ENCODE results near the gene SCOC.
A peak's percentile ranks its signal among the peaks of the same experiment; 100 is the strongest.

Gene SCOC

DNA sequence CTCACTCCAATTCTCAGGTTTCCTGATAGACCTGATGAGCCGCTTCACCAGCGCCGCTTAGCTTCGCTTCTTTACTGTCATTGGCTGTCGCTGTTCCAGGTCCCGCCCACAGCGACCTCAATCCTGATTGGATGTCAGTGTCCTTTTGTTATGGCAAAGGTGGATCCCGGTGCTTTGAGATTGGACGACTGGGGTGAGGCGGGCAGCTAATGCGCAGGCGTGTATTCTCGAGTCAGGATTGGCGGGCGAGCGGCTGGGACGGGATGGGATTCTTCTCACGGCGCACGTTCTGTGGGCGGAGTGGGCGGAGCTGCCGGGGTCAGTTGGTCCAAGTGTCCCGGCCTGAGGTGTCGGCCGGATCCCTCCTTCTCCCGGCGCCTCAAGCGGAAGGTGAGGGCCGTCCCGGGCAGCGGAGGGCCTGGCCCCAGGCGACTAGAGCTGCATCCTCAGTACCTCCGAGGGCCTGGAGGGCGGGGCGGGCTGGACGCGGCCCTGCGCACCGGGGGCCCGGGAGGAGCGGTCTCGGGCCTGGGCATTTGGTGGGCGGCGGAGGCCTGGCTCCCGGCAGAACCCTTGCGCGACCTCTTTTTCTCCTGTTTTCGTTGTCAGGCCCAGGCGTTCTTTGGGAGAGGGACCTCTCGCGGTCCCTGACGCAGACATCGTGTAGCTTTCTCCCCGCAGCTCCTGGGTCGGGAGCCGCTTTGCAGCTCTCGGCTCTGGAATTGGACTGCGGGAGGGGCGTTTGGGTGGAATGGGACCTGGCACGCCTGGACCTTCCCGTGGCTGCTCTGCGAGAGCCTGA, at the start of gene SCOC:
Gene SCOC (plus strand): TSS at position 319 of the 802 bp plus-strand sequence. CDS start 5,525 bp downstream, outside the sequence.
- no peaks in the 10 kb centered on the region for H3K9me3 Mint-ChIP-seq
- peaks cover 25% of the 10 kb centered on the region for H3K4me1 Mint-ChIP-seq
- CTCF ChIA-PET, result interaction anchor here (0.6 to 4.5 kb wide), 9 partner anchors 9 to 791 kb away, joined by 3 to 39 read pairs (median 3); partner anchors contain the start of genes CLGN and ELMOD2
- H3K4me3 Mint-ChIP-seq, result no peak within 1 kb of the TSS
- H3K36me3 Mint-ChIP-seq, result no peaks in the 10 kb centered on the region
- no peaks in the 10 kb centered on the region for H3K27me3 Mint-ChIP-seq
- DNase-seq, result peak; percentile 99
- H3K27ac Mint-ChIP-seq, result peak within 1 kb of the TSS; percentile 31

DNA sequence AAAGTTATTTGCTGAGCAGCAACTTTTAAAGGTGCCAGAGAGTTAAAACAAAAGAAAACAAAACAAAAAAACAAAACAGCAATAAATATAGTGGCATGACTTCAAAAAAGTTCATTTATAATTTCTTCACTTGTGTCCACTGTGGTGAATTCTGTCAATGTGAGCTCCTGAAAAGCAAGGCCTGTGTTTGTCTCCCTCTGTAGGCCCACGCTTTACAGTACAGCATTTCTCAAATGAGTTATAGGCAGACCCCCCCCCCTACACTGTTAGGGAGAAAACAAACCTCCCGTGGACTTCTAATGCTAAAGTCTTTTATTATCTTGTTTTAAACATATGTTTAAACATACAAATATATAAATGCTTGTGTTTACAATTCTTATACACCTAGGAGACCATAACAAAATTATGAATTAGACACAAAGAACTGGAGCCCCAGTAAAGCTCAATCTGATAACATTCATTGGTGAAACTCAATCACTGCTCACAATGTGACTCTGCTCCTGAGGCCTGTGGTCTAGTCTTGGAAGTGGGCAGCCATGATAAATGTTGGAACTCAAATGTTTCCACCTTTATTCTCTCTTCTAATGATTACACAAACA, 47.0 kb upstream of the SCOC start:
- no peaks in the 10 kb centered on the region for H3K36me3 Mint-ChIP-seq
- H3K27me3 Mint-ChIP-seq, result no peaks in the 10 kb centered on the region
- no peak overlapping the region for H3K4me3 Mint-ChIP-seq
- H3K27ac Mint-ChIP-seq, result no peak overlapping the region
- H3K4me1 Mint-ChIP-seq, result peaks cover 12% of the 10 kb centered on the region
- peak; percentile 27 for DNase-seq
- no peaks in the 10 kb centered on the region for H3K9me3 Mint-ChIP-seq
- CTCF ChIA-PET, result interaction anchor here (0.5 to 1.8 kb wide), 6 partner anchors 34 to 736 kb away, joined by 3 to 5 read pairs (median 3); partner anchors contain the start of gene SCOC

DNA sequence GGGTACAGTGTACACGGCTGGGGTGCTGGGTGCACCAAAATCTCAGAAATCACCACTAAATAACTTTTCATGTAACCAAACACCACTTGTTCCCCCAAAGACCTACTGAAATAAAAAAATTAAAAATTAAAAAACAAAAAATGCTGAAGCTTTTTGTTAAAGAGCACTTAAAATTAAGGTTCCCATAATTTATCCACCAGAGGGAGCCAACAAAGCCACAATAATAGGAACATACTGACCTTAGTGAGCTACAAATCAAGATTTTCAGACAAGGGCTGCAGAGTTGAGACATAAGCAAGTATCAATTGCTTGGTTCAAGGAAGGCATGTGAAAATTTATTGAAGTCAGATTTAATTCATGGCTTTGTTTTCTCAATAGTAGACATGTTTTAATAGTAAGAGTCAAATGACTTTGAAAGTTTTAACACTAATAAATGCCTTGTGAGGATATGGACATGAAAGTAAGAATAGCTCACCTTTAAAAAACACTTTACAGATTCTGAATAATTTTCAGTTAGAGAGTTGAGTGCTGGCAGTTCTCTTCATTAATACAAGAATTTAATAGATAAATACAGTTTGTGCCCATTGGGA, 43.0 kb upstream of the SCOC start:
- no peak for DNase-seq
- no peak overlapping the region for H3K4me3 Mint-ChIP-seq
- no peak overlapping the region for H3K27ac Mint-ChIP-seq
- H3K9me3 Mint-ChIP-seq, result no peaks in the 10 kb centered on the region
- peaks cover 5% of the 10 kb centered on the region for H3K4me1 Mint-ChIP-seq
- no peaks in the 10 kb centered on the region for H3K27me3 Mint-ChIP-seq
- CTCF ChIA-PET, result interaction anchor here (0.8 to 3.9 kb wide), 9 partner anchors 15 to 582 kb away, joined by 3 to 17 read pairs (median 4); no protein-coding TSS in a partner anchor
- no peaks in the 10 kb centered on the region for H3K36me3 Mint-ChIP-seq

DNA sequence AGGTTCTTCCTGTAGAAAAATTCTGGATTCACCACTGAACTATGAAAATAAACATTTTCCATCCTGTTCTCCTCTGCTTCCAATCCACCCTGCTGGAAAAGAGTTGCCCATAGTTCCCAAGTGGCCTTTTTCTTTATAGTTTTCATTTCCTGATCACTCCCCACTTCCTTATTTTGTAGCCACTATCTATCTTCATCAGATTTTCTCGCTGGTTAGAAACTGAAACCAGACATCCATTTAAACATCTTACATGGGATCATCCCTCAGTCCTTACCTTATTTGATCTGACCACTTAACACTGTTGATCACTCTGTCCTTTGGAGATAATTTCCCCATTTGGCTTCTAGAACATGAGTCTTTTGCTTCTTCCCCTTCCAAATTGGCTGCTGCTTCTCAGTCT, 42.2 kb upstream of the SCOC start:
- H3K4me3 Mint-ChIP-seq, result no peak overlapping the region
- peaks cover 5% of the 10 kb centered on the region for H3K4me1 Mint-ChIP-seq
- H3K27ac Mint-ChIP-seq, result no peak overlapping the region
- DNase-seq, result no peak
- H3K27me3 Mint-ChIP-seq, result no peaks in the 10 kb centered on the region
- CTCF ChIA-PET, result interaction anchor here (1.2 to 3.9 kb wide), 4 partner anchors 16 to 328 kb away, joined by 3 to 17 read pairs (median 4); no protein-coding TSS in a partner anchor
- H3K36me3 Mint-ChIP-seq, result no peaks in the 10 kb centered on the region
- H3K9me3 Mint-ChIP-seq, result no peaks in the 10 kb centered on the region

DNA sequence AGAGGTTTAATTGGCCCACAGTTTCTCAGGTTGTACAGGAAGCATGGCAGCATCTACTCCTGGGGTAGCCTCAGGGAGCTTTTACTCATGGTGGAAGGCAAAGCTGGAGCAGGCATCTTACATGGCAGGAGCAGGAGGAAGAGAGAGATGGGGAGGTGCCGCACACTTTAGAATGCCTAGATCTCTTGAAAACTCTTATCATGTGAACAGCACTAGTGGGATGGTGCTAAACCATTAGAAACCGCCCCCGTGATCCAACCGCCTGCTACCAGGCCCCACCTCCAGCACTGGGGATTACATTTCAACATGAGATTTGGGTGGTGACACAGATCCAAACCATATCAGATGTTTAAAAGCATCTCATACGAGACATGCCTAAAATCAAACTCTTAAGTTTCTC, 41.6 kb upstream of the SCOC start:
- Mint-ChIP-seq H3K9me3 (no peaks in the 10 kb centered on the region), H3K27me3 (no peaks in the 10 kb centered on the region), H3K27ac (no peak overlapping the region), H3K4me3 (no peak overlapping the region), H3K4me1 (peaks cover 5% of the 10 kb centered on the region), H3K36me3 (no peaks in the 10 kb centered on the region)
- CTCF ChIA-PET, result interaction anchor here (0.9 to 3.9 kb wide), 2 partner anchors 17 to 28 kb away, joined by 3 to 17 read pairs; no protein-coding TSS in a partner anchor
- DNase-seq, result no peak

DNA sequence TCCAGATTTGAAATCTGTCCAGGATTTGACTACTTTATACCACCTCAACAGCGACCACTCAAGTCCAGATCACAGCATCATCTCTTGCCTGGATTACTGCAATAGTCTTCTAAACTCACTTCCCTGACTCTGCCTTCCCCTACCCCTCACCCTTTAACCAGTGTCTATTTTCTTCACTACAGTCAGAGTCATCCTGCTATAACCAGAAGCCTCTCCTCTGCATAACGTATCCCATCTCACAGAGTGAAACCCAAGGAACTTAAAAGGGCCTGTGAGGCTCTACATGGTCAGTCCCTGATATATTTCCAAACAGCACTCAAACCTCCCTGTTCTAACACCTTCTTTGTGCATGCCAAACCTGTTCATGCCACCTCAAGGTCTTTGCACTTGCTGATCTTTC, 40.7 kb upstream of the SCOC start:
- no peaks in the 10 kb centered on the region for H3K36me3 Mint-ChIP-seq
- H3K27me3 Mint-ChIP-seq, result no peaks in the 10 kb centered on the region
- no peak overlapping the region for H3K4me3 Mint-ChIP-seq
- H3K4me1 Mint-ChIP-seq, result peaks cover 5% of the 10 kb centered on the region
- CTCF ChIA-PET, result interaction anchor here (0.9 to 3.9 kb wide), 2 partner anchors 16 to 27 kb away, joined by 3 to 17 read pairs; no protein-coding TSS in a partner anchor
- DNase-seq, result no peak
- H3K27ac Mint-ChIP-seq, result no peak overlapping the region
- H3K9me3 Mint-ChIP-seq, result no peaks in the 10 kb centered on the region

DNA sequence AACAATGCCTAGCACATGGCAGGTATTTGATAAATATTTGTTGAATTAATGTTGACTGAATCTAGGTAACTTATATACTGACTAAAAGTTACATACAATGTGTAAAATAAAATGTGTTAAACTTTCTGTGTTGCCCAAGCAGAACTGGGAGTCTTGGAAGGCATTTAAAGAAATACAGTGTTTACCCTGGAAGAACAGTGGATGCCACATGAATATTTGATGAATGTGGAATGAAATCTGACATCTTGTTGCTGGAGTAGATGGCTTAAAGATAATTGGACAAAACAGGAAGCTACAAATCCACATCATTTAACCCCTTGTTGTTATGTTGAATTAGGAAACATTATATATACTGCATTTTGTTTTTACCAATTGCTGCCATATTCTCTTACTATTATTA, 39.9 kb upstream of the SCOC start:
- CTCF ChIA-PET, result no interaction called here
- Mint-ChIP-seq H3K4me3 (no peak overlapping the region), H3K36me3 (no peaks in the 10 kb centered on the region), H3K4me1 (peaks cover 5% of the 10 kb centered on the region), H3K27ac (no peak overlapping the region), H3K27me3 (no peaks in the 10 kb centered on the region), H3K9me3 (no peaks in the 10 kb centered on the region)
- no peak for DNase-seq

DNA sequence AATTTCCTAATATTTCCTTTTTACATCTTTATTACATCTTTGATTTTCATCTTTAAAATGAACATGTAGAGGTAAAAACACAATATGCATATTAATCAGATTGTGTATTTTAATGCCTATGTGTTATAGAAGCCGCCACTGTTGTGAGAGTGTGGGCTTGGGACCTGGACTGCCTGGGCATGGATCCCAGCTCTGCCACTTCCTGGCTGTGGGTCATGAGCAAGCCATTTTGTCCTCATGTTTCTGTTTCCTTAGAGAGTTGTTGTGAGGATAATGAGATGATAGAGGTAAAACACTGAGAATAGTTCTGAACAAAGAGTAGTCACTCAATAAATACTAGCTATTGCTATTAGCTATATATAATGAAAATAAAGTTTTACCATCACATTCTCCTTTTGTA, 38.4 kb upstream of the SCOC start:
- Mint-ChIP-seq H3K4me1 (peaks cover 5% of the 10 kb centered on the region), H3K4me3 (no peak overlapping the region), H3K27ac (no peak overlapping the region), H3K27me3 (no peaks in the 10 kb centered on the region), H3K9me3 (no peaks in the 10 kb centered on the region), H3K36me3 (no peaks in the 10 kb centered on the region)
- CTCF ChIA-PET, result no interaction called here
- no peak for DNase-seq

DNA sequence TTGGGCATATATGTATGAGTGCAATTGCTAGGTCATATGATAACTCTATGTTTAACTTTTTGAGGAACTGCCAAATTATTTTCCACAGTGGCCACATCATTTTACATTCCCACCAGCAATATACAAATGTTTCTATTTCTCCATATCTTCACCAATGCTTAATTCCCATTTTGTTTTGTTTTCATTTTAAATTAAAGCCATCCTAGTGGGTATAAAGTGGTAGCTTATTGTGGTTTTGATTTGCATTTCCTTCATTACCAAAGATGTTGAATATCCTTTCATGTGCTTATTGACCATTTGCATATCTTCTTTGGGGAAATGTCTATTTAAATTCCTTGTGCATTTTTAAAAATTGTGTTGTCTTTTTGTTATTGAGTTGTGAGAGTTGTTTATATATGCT, 36.7 kb upstream of the SCOC start:
- CTCF ChIA-PET, result no interaction called here
- no peaks in the 10 kb centered on the region for H3K4me1 Mint-ChIP-seq
- no peak for DNase-seq
- H3K4me3 Mint-ChIP-seq, result no peak overlapping the region
- H3K36me3 Mint-ChIP-seq, result no peaks in the 10 kb centered on the region
- H3K9me3 Mint-ChIP-seq, result no peaks in the 10 kb centered on the region
- H3K27me3 Mint-ChIP-seq, result no peaks in the 10 kb centered on the region
- no peak overlapping the region for H3K27ac Mint-ChIP-seq

DNA sequence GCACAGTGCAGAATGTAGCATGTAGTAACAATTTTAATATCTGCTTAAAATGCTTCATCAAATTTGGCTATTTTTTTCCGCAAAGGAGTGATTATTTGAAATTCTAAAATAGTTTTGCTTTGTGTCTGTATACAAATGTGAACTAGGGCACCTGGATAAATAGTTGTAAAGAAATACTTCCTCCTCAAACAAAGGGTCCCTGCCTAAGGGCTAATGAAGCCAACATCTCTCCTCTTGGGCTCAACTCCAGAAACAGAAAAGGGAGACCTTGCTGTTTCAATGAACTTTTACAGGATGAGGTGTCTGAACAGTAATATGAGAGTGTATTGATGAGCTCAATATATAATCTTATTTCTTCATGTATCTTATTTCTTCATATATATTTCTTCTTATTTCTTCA, 30.8 kb upstream of the SCOC start:
- CTCF ChIA-PET, result interaction anchor here (0.7 kb wide), 1 partner anchor 17 kb away, joined by 4 read pairs; no protein-coding TSS in a partner anchor
- H3K4me1 Mint-ChIP-seq, result no peaks in the 10 kb centered on the region
- H3K4me3 Mint-ChIP-seq, result no peak overlapping the region
- no peak overlapping the region for H3K27ac Mint-ChIP-seq
- no peaks in the 10 kb centered on the region for H3K9me3 Mint-ChIP-seq
- H3K27me3 Mint-ChIP-seq, result peaks cover 13% of the 10 kb centered on the region
- no peaks in the 10 kb centered on the region for H3K36me3 Mint-ChIP-seq
- no peak for DNase-seq

DNA sequence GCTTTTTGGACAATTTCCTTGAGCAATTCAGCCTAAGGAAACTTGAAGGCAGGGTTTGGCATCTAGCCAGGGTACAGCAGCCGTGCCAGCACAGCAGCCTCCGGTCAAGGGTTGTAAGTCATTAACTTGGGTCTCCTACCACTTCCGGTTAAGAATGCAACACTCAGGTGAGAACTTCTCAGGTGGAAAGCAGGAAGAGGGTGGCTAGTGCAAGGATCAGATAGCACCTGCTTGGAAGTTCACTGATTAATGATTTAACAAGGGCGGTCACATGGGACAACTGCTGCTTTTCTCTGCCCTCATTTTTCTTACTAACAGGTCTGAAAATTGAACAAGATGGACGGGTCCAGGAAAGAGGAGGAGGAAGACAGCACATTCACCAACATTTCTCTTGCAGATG, 30.1 kb upstream of the SCOC start:
- CTCF ChIA-PET, result interaction anchor here (0.6 to 2.1 kb wide), 2 partner anchors 17 to 66 kb away, joined by 3 to 9 read pairs; no protein-coding TSS in a partner anchor

DNA sequence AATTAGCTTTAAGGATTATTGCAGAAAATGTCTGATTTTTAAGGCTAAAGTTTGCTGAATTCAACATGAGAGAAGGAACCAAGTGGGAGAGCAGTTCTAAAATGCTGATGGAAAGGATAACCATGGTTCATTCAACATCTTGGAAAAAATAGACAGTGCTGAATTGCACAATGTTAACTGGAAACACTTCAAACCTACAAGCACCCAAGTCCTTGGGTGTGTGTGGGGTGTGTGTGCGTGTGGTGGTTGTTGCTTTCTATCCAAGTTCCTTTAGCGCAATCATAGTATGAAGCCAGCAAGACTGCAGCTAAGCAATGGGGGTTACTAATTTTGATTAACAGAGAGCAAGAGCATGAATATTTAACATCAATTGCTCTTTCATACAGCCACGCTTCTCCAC, 29.3 kb upstream of the SCOC start:
- H3K27me3 Mint-ChIP-seq, result peaks cover 13% of the 10 kb centered on the region
- DNase-seq, result no peak
- no peaks in the 10 kb centered on the region for H3K9me3 Mint-ChIP-seq
- H3K4me1 Mint-ChIP-seq, result no peaks in the 10 kb centered on the region
- CTCF ChIA-PET, result interaction anchor here (0.6 to 2.1 kb wide), 2 partner anchors 16 to 67 kb away, joined by 3 to 9 read pairs; no protein-coding TSS in a partner anchor
- H3K27ac Mint-ChIP-seq, result no peak overlapping the region
- no peaks in the 10 kb centered on the region for H3K36me3 Mint-ChIP-seq
- no peak overlapping the region for H3K4me3 Mint-ChIP-seq

More for the DNA sequence above, 30.1 kb upstream of the SCOC start:
- Mint-ChIP-seq H3K9me3 (no peaks in the 10 kb centered on the region), H3K4me3 (no peak overlapping the region), H3K4me1 (no peaks in the 10 kb centered on the region), H3K36me3 (no peaks in the 10 kb centered on the region), H3K27ac (no peak overlapping the region), H3K27me3 (peaks cover 13% of the 10 kb centered on the region)
- DNase-seq, result no peak

DNA sequence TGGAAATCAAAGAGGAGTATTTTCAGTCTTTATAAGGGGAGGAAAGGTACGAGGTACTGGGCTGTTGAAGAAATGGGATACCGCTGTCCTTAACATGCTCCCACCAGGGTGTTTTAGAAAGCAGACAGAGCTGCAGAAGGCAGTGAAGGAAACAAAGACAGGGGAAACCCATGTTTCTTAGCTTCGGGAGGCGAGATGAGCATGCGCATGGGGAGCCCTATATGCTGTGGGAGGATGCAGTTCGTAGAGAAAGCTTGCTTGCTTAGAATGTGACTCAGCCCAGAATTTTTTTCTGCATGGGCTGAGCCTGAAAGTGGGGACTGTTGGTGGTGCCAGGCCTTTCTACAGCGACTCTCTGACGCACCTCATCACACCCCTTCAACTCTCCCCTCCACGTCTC, 28.8 kb upstream of the SCOC start:
- Mint-ChIP-seq H3K9me3 (no peaks in the 10 kb centered on the region), H3K36me3 (no peaks in the 10 kb centered on the region), H3K4me1 (no peaks in the 10 kb centered on the region), H3K4me3 (no peak overlapping the region), H3K27ac (no peak overlapping the region), H3K27me3 (peaks cover 15% of the 10 kb centered on the region)
- CTCF ChIA-PET, result interaction anchor here (2.1 kb wide), 1 partner anchor 16 kb away, joined by 9 read pairs; no protein-coding TSS in a partner anchor
- no peak for DNase-seq

DNA sequence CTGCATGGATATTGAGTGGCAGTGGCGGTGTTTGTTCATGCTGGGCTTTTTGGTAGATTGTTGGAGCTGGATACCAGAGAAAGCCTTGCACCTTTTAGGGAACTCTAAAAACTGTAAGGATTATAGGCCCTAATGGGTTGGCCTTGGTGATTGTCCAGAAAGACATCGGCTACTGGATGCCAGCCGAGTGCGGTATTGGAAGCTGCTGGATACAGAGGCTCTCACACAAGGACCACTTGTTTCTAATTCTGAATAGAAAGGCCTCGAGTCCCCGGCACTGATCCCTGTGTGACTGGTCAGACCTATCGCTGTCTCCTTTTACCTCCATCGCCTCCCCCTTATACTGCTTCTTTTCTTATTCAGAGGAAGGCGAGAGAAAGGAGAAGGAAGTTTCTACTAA, 27.3 kb upstream of the SCOC start:
- Mint-ChIP-seq H3K4me3 (no peak overlapping the region), H3K27me3 (peaks cover 20% of the 10 kb centered on the region), H3K27ac (no peak overlapping the region), H3K9me3 (no peaks in the 10 kb centered on the region), H3K4me1 (no peaks in the 10 kb centered on the region), H3K36me3 (no peaks in the 10 kb centered on the region)
- no peak for DNase-seq
- CTCF ChIA-PET, result no interaction called here

Measured in activated naive CD4-positive, alpha-beta T cell treated with anti-CD3 and anti-CD28 coated beads, Interleukin-2, amount 10 ng/mL, durations not matched to agents 7 days and 5 days (primary cell).